ENCODE data around the gene KIAA1217. TPM values are rescaled to one million over a fixed set of nuclear protein-coding genes. Genes with fewer than 3 reads are reported as not detected.

KIAA1217 gene
- total and polyA plus RNA-seq, 2 of the 8 experiments (the other 6 are each of a cell fraction or from before 2014, with no cell fraction given) = 4.5 to 15.6 TPM

DNA sequence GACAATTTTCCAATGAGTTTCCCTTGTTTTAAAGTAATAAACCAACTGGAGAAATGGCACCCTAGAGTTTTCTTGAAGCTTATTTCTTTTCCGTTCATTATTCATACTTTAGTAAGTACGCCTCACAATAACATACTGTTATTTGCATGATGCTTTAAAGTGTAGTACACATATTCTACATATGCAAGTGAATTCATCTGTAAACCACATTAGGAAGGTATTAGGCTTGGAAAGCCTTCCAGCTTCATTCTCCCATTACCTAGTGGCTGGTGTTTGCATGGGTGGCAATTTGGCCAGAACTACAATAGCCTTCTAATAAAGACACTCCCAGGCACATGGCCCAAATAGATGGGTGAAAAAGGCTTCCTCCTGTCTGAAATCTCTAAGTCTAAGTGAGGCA, 45.5 kb upstream of the KIAA1217 start:
- Histone ChIP-seq H3K27me3 (replicated peaks in 1 of 4; ENCODE audit: control insufficient read depth in 3 of 4, extremely low read depth in 1 of 4, insufficient read depth in 3 of 4, low read length in 3 of 4) (no peaks in the 10 kb centered on the region), H3K9ac (replicated peaks in 1 of 4; ENCODE audit: extremely low read depth in 1 of 4, low read depth in 3 of 4, low read length in 3 of 4) (no peak overlapping the region), H3K14ac (ENCODE audit: insufficient read length) (no peak overlapping the region), H4K20me1 (replicated peaks in 1 of 2; ENCODE audit: control insufficient read depth in 1 of 2, insufficient read depth in 2 of 2, low read length in 2 of 2) (no peaks in the 10 kb centered on the region), H3K36me3 (ENCODE audit: control insufficient read depth in 2 of 4, insufficient read depth in 4 of 4, low read length in 3 of 4) (no peaks in the 10 kb centered on the region), H2AK5ac (ENCODE audit: low read depth, low read length) (no peak overlapping the region), H3K79me2 (ENCODE audit: control insufficient read depth in 1 of 2, insufficient read depth in 2 of 2, low read length in 2 of 2) (no peaks in the 10 kb centered on the region), H2BK20ac (ENCODE audit: low read length) (no peak overlapping the region), H3K4me1 (replicated peaks in 1 of 4; ENCODE audit: control insufficient read depth in 3 of 4, insufficient read depth in 4 of 4, low read length in 3 of 4) (no peaks in the 10 kb centered on the region), H3K9me3 (ENCODE audit: insufficient read depth in 2 of 2, low read depth in 1 of 2, low read length in 1 of 2) (no peaks in the 10 kb centered on the region), H4K8ac (ENCODE audit: extremely low read depth, insufficient read depth, low read length) (no peak overlapping the region), H3K27ac (ENCODE audit: low read depth, low read length) (no peak overlapping the region), H3K4me2 (ENCODE audit: insufficient read depth in 1 of 2, low read depth in 2 of 2, low read length in 2 of 2) (no peak overlapping the region), H2AFZ (ENCODE audit: low read length) (no peak overlapping the region), H2BK12ac (ENCODE audit: low read depth, low read length) (no peak overlapping the region), H2BK5ac (ENCODE audit: low read depth, low read length) (no peak overlapping the region), H3K4me3 (ENCODE audit: extremely low read depth in 1 of 4, insufficient read depth in 2 of 4, low read depth in 3 of 4, low read length in 4 of 4) (no peak overlapping the region), H4K91ac (replicated peaks; ENCODE audit: insufficient read length, low read length) (no peak overlapping the region), H4K5ac (ENCODE audit: insufficient read length, low read depth, low read length) (no peak overlapping the region), H3K18ac (ENCODE audit: extremely low read depth, low read length) (no peak overlapping the region), H3K4ac (replicated peaks; ENCODE audit: insufficient read length, low read depth, low read length) (no peak overlapping the region), H3K23ac (ENCODE audit: insufficient read length) (no peak overlapping the region), H3K23me2 (ENCODE audit: low read depth, low read length) (no peaks in the 10 kb centered on the region), H2BK15ac (ENCODE audit: low read length) (no peak overlapping the region), H3K56ac (replicated peaks; ENCODE audit: insufficient read length, low read depth, low read length) (no peak overlapping the region), H2BK120ac (replicated peaks; ENCODE audit: low read depth, low read length) (no peak overlapping the region), H3K79me1 (ENCODE audit: low read depth, low read length) (no peaks in the 10 kb centered on the region)
- DNase-seq (ENCODE audit: low read depth in 1 of 2, low spot score in 2 of 2) = no peak
- FAIRE-seq = no peak
- 90% methylated on average over 2 of the region's 2 CpGs; no CpG with 5 or more reads in 1 of the 2 experiments for WGBS, 2 experiments (ENCODE audit: extremely low coverage in 1 of 2, insufficient coverage in 1 of 2, insufficient read length in 1 of 2, insufficient replicate concordance in 2 of 2, low coverage in 1 of 2, low lambda C conversion rate in 2 of 2, missing lambda C conversion rate in 1 of 2)
- ChIA-PET POLR2A (ENCODE audit: partially characterized antibody) (no interaction called here), CTCF (ENCODE audit: partially characterized antibody) (no interaction called here)
- TF ChIP-seq CHD2 (IDR thresholded peaks at IDR 0.05; ENCODE audit: low read length) = no peak
- no peak for TF ChIP-seq POU5F1 (IDR thresholded peaks at IDR 0.05; ENCODE audit: low read depth, low read length)
- no peak for TF ChIP-seq NRF1 (IDR thresholded peaks at IDR 0.05; ENCODE audit: low read depth, low read length)
- TF ChIP-seq BCL11A (IDR thresholded peaks at IDR 0.05; ENCODE audit: low read depth in 2 of 2, low read length in 2 of 2) = no peak
- no peak for TF ChIP-seq CBX8 (IDR thresholded peaks at IDR 0.05; ENCODE audit: borderline replicate concordance, low read depth, low read length)
- TF ChIP-seq SP4 (IDR thresholded peaks at IDR 0.05; ENCODE audit: low read length) = no peak
- TF ChIP-seq EP300 (IDR thresholded peaks at IDR 0.05; ENCODE audit: borderline replicate concordance in 1 of 2, low read depth in 2 of 2, low read length in 2 of 2) = no peak
- TF ChIP-seq CTBP2 (IDR thresholded peaks at IDR 0.05; ENCODE audit: borderline replicate concordance, insufficient read depth, insufficient read length, low read length) = no peak
- TF ChIP-seq TCF12 (IDR thresholded peaks at IDR 0.05; ENCODE audit: low read depth, low read length) = no peak
- TF ChIP-seq RXRA (IDR thresholded peaks at IDR 0.05; ENCODE audit: insufficient read depth, low read depth, low read length) = no peak
- no peak for TF ChIP-seq TAF1 (IDR thresholded peaks at IDR 0.05; ENCODE audit: low read depth, low read length)
- TF ChIP-seq RBBP5 (IDR thresholded peaks at IDR 0.05; ENCODE audit: borderline replicate concordance, low read depth, low read length) = no peak
- TF ChIP-seq JUN (IDR thresholded peaks at IDR 0.05; ENCODE audit: low read depth, low read length) = no peak
- no peak for TF ChIP-seq SAP30 (IDR thresholded peaks at IDR 0.05; ENCODE audit: insufficient read depth, insufficient replicate concordance, low read length)
- TF ChIP-seq MAFK (IDR thresholded peaks at IDR 0.05; ENCODE audit: low read depth, low read length) = no peak
- TF ChIP-seq SUZ12 (IDR thresholded peaks at IDR 0.05; ENCODE audit: low read length) = no peak

Measured in H1 (cell line).